Medulla oblongata (tissue), 1 donor: ENCODE results near the gene PPDPF.
A peak's percentile ranks its signal among the peaks of the same experiment; 100 is the strongest.
"Not testable (repeated sequence)": the region's sequence is repeated elsewhere in the genome, so short reads cannot be mapped to it uniquely, and the experiment has no call there.

ENCODE experiments used
- DNase-seq: peaks from one replicate; pipeline ENCODE4 v3.0.0-alpha.2; 2015; ENCODE audit errors: extremely low spot score

The PPDPF gene

DNA sequence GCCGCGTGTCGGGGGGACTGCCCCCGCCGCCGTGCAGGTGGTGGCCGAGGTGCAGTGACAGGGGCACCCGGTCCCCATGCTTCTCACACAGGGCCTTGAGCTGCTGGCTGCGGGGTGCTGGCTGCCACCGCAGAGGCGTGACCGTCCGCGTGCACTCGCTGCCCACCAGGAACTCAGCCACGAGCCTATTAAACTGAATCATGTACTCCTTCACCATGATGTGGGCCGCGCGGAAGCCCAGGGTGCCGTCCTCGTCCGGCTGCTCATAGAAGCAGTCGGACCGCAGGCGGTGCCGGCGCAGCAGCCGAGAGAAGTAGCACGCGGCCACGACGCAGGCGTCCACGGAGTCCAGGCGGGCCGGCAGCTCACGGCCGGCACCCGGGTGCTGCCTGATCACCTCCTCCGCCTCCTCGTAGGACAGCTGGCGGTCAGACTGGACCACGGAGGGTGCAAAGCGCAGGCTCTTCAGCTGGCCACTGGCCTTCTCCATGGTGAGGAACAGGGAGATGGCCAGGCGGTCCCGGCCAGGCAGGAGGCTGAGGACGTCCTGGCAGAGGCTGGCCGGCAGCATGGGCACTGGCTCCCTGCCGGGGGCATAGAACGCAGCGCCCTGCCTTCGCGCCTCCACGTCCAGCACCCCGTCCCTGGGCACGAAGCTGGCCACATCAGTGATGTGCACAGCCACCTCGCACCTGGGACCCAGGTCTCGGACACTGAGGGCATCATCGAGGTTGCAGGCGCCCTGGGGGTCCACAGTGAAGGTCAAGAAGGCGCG is 43.7 kb downstream of the PPDPF start:
- DNase-seq, result no peak

DNA sequence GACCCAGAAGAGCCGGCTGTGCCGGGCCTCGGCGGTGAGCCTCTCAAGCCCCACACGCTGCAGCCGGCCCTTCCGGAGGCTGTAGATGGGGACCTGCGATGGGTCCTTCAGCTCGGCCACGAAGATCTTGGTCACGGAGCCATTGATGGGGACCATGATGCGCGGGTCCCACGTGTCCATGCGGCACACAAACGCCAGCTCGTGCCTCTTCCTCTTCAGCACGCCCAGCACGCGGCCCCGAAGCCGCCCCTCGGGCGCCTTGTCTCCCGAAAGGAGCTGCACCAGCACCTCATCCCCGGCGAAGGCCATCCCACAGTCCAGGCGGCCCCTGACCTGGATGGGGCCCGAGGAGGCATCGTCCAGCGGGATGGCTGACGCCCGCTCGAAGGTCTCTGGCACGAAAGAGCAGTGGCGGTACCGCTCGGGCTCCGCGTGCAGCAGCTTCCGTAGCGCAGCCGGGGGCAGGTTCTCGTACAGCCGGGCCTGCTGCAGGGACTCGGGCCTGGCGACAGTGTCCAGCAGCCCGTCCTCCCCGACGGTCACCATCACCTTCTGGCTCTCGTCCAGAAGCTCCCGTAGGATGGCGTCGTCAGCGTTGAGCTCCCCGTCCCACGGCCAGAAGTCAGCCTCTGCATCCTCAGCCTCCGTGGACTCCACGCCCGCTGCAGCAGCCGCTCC is 44.6 kb downstream of the PPDPF start:
- no peak for DNase-seq

DNA sequence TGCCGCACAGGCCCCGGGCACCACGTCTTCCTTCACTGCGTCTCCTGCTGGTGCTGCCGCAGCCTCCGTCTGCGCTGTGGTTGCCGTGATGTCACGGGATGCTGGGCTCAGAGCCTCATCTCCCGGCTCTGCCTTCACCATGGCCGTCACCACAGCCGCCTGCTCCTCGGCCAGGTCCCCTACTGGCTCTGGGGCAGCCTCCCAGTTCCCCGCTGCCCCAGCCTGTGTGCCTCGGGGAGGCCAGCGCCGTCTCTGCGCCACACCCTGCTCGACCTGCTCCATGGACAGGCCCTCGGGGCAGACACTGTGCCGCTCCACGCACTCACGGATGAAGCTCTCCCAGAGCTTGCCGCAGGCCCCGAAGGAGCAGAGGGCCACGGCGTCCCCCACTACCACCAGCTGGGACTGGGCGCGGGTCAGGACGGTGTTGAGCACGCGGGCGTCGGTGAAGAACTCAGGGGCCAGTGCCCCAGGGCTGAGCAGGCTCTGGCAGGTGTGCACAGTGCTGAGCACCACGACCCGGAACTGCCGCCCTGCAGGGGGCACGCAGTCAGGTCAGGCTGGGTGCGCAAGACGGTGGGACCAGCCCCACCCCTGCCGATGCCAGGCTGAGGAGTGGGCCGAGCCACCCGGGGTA is 45.3 kb downstream of the PPDPF start:
- no peak for DNase-seq

DNA sequence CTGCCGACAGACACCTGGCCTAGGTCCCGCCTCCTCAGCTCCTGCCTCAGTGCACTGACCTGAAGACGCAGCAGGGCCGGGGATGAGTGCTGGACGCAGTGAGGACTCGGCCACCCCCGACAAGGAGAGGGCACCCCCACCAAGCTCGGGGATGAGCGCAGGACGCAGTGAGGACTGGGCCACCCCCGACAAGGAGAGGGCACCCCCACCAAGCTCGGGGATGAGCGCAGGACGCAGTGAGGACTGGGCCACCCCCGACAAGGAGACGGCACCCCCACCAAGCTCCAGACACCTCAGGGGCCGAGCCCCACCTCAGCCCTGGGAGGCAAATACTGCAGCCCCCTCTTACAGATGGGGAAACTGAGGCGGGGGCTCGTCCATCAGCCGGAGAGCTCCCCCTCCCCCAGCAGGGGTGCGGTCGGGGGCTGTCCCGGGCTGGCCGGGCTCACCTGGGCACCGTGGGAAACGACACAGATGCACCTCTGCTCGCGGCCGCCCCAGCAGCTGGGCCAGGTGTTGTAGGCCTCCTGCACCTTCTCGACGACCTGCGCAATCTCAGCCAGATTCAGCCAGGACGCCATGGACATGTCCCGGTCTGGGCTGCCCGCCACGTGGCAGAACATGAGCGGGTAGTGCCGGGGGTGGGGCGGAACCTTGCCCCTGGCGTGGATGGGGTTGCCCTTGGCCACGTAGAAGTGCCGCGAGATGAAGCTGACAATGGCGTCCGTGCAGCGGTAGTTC is 46.0 kb downstream of the PPDPF start:
- DNase-seq, result no peak

- no peak for DNase-seq
Measured at GRCh38 chr20:63567136-63567385, 46.5 kb downstream of the PPDPF start.

GRCh38 chr20:63567386-63568169 is 47.0 kb downstream of the PPDPF start:
- peak; percentile 71 for DNase-seq

- DNase-seq, result no peak
Measured at GRCh38 chr20:63568170-63568981, 47.8 kb downstream of the PPDPF start.

GRCh38 chr20:63568986-63569949 is 48.7 kb downstream of the PPDPF start:
- no peak for DNase-seq

GRCh38 chr20:63570281-63571086 is 49.9 kb downstream of the PPDPF start:
- no peak for DNase-seq

DNA sequence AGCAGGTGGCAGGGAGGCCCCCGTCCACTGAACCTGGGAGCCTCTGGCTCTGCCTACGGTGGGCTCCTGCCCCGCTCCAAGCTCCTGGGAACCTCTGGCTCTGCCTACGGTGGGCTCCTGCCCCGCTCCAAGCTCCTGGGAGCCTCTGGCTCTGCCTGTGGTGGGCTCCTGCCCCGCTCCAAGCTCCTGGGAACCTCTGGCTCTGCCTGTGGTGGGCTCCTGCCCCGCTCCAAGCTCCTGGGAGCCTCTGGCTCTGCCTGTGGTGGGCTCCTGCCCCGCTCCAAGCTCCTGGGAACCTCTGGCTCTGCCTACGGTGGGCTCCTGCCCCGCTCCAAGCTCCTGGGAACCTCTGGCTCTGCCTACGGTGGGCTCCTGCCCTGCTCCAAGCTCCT is 50.5 kb downstream of the PPDPF start:
- DNase-seq, result not testable (repeated sequence)
